Mammary epithelial cell (primary cell): Measurements from ENCODE around the gene ADNP2.

Experiments used
- EZH2 ChIP-seq: IDR thresholded peaks from 2 replicates; pipeline ENCODE4 v1.6.1; 2012; ENCODE audit warnings: low read length, inconsistent platforms, borderline replicate concordance
- TF ChIP-seq, protein P1 (sequence below), 2 donors: IDR thresholded peaks in 1 of 2; conservative IDR thresholded peaks in 1 of 2; 2 replicates each; pipeline ENCODE4 v1.5.1; 2011 to 2012; ENCODE audit warnings: inconsistent platforms in 2 of 2, low read length in 2 of 2, mild to moderate bottlenecking in 2 of 2, control low read depth in 1 of 2, low read depth in 1 of 2; ENCODE audit not compliant: insufficient read depth in 1 of 2; ENCODE audit errors: extremely low read depth in 1 of 2

DNA sequence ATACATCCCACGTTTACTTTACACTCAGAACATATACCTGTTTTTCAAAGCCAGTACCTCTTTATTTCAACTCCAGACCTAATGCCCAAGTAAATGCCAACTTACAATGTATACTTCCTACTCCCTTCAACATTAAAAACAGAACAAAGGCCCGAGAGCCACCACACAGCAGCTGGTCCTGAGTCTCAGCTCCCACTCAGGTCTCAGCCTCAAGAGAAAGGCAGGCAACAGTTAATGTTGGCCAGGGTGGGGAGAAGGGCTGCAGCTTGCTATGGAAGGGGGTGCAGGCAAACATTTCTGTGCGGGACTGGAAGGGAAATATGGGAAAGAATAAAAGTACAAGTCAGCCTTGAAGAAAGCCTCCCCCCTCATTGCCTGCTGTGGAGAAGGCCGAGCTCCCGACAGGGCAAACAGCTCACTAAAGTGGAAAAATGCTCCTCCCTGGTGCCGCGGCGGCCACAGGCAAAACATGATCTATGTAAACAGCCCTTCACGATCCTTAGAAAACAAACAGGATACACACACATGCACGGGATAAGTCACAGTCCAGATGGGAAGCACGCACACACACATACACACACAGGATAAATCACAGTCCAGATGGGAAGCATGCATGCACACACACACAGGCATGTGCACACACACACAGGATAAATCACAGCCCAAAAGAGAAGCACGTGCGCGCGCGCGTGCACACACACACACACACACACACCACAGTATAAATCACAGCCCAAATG is 67.4 kb downstream of the ADNP2 start:
- TF ChIP-seq, protein P1, sequence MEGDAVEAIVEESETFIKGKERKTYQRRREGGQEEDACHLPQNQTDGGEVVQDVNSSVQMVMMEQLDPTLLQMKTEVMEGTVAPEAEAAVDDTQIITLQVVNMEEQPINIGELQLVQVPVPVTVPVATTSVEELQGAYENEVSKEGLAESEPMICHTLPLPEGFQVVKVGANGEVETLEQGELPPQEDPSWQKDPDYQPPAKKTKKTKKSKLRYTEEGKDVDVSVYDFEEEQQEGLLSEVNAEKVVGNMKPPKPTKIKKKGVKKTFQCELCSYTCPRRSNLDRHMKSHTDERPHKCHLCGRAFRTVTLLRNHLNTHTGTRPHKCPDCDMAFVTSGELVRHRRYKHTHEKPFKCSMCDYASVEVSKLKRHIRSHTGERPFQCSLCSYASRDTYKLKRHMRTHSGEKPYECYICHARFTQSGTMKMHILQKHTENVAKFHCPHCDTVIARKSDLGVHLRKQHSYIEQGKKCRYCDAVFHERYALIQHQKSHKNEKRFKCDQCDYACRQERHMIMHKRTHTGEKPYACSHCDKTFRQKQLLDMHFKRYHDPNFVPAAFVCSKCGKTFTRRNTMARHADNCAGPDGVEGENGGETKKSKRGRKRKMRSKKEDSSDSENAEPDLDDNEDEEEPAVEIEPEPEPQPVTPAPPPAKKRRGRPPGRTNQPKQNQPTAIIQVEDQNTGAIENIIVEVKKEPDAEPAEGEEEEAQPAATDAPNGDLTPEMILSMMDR (conservative IDR thresholded peaks at IDR 0.05 in 1 of 2, IDR thresholded peaks at IDR 0.05 in 1 of 2; ENCODE audit: extremely low read depth in 1 of 2, insufficient read depth in 1 of 2, low read depth in 1 of 2, low read length in 2 of 2) = no peak
- no peak for TF ChIP-seq EZH2
